ENCODE data around the gene GTF3C4. TPM values are rescaled to one million over a fixed set of nuclear protein-coding genes. Genes with fewer than 3 reads are reported as not detected.

Gene GTF3C4
- total and polyA plus RNA-seq, 2 experiments from 2014 or later, result 9.5 to 39.6 TPM

DNA sequence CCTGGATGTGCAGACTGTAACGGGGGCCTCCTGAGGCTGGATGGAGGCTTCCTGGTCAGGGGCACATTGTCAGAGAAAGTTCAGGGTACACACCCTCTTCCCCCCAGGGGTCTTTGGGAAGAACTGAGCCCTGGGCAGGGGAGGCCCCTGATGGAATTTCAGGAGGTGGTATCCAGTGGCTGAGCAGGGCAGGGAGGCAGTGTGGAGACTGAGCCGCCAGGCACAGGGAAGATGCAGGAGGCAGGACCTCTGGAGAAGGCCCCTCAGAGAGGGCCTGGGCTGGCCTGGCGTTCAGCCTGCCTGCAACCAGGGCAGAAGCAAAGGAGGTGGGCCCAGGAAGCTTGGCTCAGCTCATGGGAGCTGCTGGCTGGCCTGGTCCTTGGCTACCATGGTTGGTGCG, 53.5 kb downstream of the GTF3C4 start (continued):
- TF ChIP-seq, protein P1, sequence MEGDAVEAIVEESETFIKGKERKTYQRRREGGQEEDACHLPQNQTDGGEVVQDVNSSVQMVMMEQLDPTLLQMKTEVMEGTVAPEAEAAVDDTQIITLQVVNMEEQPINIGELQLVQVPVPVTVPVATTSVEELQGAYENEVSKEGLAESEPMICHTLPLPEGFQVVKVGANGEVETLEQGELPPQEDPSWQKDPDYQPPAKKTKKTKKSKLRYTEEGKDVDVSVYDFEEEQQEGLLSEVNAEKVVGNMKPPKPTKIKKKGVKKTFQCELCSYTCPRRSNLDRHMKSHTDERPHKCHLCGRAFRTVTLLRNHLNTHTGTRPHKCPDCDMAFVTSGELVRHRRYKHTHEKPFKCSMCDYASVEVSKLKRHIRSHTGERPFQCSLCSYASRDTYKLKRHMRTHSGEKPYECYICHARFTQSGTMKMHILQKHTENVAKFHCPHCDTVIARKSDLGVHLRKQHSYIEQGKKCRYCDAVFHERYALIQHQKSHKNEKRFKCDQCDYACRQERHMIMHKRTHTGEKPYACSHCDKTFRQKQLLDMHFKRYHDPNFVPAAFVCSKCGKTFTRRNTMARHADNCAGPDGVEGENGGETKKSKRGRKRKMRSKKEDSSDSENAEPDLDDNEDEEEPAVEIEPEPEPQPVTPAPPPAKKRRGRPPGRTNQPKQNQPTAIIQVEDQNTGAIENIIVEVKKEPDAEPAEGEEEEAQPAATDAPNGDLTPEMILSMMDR (conservative IDR thresholded peaks at IDR 0.05; ENCODE audit: low read depth in 2 of 2), result no peak
- no peak for TF ChIP-seq JUNB (IDR thresholded peaks at IDR 0.05; ENCODE audit: unreplicated experiment)

DNA sequence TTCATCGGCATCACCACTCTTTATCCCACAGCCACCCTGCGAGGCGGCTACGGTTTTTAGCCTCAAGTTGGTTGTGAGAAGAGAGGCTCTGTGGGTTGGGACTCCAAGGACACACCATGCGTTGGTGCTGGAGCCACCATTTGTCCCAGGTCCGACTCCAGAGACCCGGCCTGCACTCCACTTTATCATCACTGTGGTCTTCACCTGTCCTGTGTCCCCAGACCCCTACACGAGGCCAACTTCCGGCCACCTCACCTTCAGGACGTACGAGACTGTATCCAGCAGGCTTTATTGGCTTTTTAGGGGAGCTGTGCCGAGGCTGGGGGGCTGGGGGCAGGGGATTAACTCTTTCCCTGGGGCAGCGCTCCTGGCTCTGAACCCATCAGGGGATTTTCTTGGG, 55.0 kb downstream of the GTF3C4 start:
- Histone ChIP-seq H3K27me3 (ENCODE audit: insufficient read depth) (no peaks in the 10 kb centered on the region), H3F3A (replicated peaks; ENCODE audit: low read depth) (no peaks in the 10 kb centered on the region), H3K4me1 (ENCODE audit: insufficient read depth) (no peaks in the 10 kb centered on the region), H2AFZ (no peak overlapping the region), H3K36me3 (ENCODE audit: insufficient read depth) (no peaks in the 10 kb centered on the region), H3K4me2 (no peak overlapping the region), H3K27ac (ENCODE audit: low read depth) (no peak overlapping the region), H3K79me2 (replicated peaks; ENCODE audit: insufficient read depth) (no peaks in the 10 kb centered on the region), H3K9me2 (ENCODE audit: insufficient read depth) (no peaks in the 10 kb centered on the region), H3K4me3 (no peak overlapping the region), H4K20me1 (replicated peaks; ENCODE audit: insufficient read depth) (no peaks in the 10 kb centered on the region)
- Mint-ChIP-seq H3K9me3 (no peaks in the 10 kb centered on the region), H3K4me1 (peaks cover 5% of the 10 kb centered on the region; the same call in 1 of the 3 replicates), H3K27ac (no peak overlapping the region), H3K27me3 (ENCODE audit: insufficient read depth, low read depth, poor library complexity) (peaks cover 10% of the 10 kb centered on the region), H3K36me3 (ENCODE audit: low read depth) (no peaks in the 10 kb centered on the region), H3K4me3 (no peak overlapping the region)
- TF ChIP-seq POLR2AphosphoS5 (IDR thresholded peaks at IDR 0.05; ENCODE audit: low read depth) (no peak), ZNF114 (CRISPR knock-in tag; IDR thresholded peaks at IDR 0.05) (no peak), JUNB (IDR thresholded peaks at IDR 0.05; ENCODE audit: unreplicated experiment) (no peak), CREB1 (CRISPR knock-in tag; IDR thresholded peaks at IDR 0.05; ENCODE audit: low read depth) (no peak), STAT1 (IDR thresholded peaks at IDR 0.05; ENCODE audit: unreplicated experiment) (no peak), REST (IDR thresholded peaks at IDR 0.05; ENCODE audit: unreplicated experiment) (no peak)
- TF ChIP-seq, protein P1 (conservative IDR thresholded peaks at IDR 0.05; ENCODE audit: low read depth in 2 of 2), result no peak
- TF ChIP-seq, protein P2, sequence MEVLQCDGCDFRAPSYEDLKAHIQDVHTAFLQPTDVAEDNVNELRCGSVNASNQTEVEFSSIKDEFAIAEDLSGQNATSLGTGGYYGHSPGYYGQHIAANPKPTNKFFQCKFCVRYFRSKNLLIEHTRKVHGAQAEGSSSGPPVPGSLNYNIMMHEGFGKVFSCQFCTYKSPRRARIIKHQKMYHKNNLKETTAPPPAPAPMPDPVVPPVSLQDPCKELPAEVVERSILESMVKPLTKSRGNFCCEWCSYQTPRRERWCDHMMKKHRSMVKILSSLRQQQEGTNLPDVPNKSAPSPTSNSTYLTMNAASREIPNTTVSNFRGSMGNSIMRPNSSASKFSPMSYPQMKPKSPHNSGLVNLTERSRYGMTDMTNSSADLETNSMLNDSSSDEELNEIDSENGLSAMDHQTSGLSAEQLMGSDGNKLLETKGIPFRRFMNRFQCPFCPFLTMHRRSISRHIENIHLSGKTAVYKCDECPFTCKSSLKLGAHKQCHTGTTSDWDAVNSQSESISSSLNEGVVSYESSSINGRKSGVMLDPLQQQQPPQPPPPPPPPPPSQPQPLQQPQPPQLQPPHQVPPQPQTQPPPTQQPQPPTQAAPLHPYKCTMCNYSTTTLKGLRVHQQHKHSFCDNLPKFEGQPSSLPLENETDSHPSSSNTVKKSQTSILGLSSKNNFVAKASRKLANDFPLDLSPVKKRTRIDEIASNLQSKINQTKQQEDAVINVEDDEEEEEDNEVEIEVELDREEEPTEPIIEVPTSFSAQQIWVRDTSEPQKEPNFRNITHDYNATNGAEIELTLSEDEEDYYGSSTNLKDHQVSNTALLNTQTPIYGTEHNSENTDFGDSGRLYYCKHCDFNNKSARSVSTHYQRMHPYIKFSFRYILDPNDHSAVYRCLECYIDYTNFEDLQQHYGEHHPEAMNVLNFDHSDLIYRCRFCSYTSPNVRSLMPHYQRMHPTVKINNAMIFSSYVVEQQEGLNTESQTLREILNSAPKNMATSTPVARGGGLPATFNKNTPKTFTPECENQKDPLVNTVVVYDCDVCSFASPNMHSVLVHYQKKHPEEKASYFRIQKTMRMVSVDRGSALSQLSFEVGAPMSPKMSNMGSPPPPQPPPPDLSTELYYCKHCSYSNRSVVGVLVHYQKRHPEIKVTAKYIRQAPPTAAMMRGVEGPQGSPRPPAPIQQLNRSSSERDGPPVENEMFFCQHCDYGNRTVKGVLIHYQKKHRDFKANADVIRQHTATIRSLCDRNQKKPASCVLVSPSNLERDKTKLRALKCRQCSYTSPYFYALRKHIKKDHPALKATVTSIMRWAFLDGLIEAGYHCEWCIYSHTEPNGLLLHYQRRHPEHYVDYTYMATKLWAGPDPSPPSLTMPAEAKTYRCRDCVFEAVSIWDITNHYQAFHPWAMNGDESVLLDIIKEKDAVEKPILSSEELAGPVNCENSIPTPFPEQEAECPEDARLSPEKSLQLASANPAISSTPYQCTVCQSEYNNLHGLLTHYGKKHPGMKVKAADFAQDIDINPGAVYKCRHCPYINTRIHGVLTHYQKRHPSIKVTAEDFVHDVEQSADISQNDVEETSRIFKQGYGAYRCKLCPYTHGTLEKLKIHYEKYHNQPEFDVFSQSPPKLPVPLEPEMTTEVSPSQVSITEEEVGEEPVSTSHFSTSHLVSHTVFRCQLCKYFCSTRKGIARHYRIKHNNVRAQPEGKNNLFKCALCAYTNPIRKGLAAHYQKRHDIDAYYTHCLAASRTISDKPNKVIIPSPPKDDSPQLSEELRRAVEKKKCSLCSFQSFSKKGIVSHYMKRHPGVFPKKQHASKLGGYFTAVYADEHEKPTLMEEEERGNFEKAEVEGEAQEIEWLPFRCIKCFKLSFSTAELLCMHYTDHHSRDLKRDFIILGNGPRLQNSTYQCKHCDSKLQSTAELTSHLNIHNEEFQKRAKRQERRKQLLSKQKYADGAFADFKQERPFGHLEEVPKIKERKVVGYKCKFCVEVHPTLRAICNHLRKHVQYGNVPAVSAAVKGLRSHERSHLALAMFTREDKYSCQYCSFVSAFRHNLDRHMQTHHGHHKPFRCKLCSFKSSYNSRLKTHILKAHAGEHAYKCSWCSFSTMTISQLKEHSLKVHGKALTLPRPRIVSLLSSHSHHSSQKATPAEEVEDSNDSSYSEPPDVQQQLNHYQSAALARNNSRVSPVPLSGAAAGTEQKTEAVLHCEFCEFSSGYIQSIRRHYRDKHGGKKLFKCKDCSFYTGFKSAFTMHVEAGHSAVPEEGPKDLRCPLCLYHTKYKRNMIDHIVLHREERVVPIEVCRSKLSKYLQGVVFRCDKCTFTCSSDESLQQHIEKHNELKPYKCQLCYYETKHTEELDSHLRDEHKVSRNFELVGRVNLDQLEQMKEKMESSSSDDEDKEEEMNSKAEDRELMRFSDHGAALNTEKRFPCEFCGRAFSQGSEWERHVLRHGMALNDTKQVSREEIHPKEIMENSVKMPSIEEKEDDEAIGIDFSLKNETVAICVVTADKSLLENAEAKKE (CRISPR knock-in tag; IDR thresholded peaks at IDR 0.05), result no peak
- DNase-seq (ENCODE audit: low spot score), result no peak
- no peak for ATAC-seq

All from GM23338 (cell line).